Head of caudate nucleus (tissue), 42 donors: ENCODE measurements around the gene DKKL1.

ENCODE experiments used
- DNase-seq, 42 donors: peaks; one replicate each; pipeline versions ENCODE4 v3.0.0 to v3.0.0-alpha.2; 2020 to 2021; ENCODE audit warnings: mixed read lengths in 7 of 42
- intact Hi-C: fragments of 100-400 bp; cut with DNase I; formaldehyde crosslinking; loops from one replicate; pipeline ENCODE4 v1.15.0; 2022

DKKL1 gene

GRCh38 chr19:49389406-49389805, 25.7 kb downstream of the DKKL1 start:
- intact Hi-C loops, result no loop called here
- no peak for DNase-seq

DNA sequence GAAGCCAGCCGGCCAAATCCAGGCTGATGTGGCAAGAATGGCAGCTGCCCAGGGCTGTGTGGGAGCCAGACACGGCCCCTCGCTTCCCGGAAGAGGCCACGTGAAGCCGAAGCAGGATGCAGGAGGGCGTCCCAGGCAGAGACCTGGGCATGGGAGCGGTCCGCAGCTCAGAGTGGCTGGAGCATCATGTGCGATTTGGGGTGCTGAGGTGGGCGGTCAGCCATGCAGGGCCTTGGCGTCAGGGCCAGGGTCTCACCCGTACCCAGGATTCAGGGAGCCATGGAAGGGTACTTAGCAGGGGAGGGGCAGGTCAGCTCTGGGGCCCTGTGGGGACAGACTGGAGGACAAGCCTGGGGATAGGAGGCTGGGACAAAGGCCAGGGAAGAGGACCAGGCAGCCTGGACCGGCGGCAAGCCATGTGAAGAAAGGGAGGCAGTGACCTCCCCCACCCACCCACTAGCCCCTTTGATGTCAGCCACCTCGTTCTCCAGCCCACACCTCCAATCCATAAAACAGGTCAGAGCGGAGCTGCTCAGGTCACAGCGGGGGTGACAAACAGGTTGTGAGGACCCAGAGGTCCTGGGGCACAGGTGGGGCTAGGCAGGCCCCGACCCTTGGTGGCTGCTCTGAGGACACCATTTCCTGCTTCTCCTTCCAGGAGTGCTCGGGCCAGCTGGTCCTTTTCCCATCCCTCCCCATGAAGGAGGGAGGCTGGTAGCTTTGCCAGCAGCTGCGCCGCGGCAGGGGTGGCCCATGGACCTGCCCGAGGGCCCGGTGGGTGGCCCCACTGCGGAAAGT, 26.7 kb downstream of the DKKL1 start:
- no peak for DNase-seq
- intact Hi-C loops, result loop anchor here (5.0 kb wide), 1 partner anchor 52 kb away; the partner anchor contains the start of gene SLC17A7

DNA sequence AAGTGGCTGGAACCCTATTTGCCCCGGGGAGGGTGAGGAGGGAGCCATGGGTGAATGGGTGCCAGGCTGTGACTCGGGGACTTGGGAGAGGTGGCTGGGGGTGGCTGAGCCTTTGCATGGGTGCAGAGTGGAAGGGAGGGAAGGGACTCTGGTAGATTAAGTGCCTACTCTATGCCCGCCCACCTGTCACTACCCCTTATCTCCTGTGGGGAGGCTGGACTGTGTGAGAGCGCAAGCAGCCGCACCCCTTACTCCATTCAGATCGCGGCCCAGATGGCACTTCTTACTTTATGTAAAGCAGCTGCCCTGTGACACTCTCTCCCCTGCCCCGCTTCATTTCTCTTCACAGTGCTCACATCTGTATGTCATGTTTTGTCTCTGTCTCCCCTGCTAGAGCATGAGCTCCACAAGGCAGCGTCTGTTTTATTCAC, 27.3 kb downstream of the DKKL1 start:
- intact Hi-C loops, result loop anchor here (5.0 kb wide), 1 partner anchor 51 kb away; the partner anchor contains the start of gene SLC17A7
- no peak for DNase-seq

DNA sequence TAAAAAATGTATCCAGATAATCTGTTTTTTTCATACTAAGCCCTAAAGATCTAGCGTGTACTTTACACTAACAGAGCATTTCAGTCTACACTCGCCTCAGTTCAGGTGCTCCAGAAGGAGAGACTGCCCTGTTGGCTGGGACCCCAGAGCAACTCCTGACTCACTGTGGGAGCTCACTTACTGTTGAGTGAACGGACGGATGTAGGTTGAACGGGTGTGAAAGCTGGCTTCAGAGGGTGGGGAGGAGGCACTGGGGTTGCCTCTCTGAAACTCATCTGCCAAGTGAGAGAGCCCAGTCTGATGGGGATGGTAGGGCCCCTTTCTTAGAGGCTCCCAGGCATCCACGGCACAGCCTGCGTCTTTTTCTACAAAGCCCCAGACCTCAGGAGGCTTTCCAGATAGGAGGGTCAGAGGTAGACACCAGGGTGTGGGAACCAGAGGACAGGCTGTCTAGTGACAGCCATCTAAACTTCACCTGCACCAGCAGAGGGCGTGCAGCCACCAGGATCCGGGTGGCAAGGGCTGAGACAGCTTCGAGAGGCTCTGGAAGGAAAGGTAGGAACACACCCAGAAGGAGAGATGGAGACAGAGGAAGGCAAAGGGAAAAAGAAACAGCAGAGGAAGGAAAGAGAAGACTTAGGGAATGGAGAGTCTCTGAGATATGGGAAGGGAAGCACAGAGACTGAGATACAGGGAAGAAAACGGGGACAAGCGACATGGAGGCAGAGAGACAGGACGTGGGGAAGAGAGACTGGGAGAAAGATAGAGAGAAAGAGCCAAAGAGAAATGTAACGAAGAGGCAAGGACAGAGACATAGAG, 28.1 kb downstream of the DKKL1 start:
- DNase-seq, result peak; percentile 50 to 88 (median 76)
- intact Hi-C loops, result loop anchor here (5.0 kb wide), 1 partner anchor 51 kb away; the partner anchor contains the start of gene SLC17A7

DNA sequence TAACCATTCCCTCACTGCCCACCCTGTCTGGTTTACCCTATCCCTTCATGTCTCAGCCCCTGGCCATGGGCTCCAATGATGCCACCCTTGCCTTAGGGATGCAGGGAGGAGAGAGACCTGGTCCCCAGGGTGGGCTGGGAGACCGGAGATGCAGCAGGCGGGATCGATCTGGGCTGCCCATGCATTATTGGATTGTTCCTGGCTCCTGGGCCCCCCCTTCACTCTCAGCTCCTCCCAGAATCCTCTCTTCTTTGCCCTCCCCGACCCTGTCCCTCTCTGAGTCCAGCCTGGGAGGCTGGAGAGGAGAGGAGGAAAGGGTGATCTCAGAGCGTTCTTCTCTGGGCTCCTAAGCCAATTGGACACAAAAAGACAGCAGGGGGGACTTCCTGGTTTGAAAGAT, 30.2 kb downstream of the DKKL1 start:
- intact Hi-C loops, result loop anchor here (5.0 kb wide), 1 partner anchor 48 kb away; the partner anchor contains the start of gene SLC17A7
- DNase-seq, result no peak

GRCh38 chr19:49395581-49396407, 32.1 kb downstream of the DKKL1 start:
- intact Hi-C loops, result no loop called here
- DNase-seq, result no peak

DNA sequence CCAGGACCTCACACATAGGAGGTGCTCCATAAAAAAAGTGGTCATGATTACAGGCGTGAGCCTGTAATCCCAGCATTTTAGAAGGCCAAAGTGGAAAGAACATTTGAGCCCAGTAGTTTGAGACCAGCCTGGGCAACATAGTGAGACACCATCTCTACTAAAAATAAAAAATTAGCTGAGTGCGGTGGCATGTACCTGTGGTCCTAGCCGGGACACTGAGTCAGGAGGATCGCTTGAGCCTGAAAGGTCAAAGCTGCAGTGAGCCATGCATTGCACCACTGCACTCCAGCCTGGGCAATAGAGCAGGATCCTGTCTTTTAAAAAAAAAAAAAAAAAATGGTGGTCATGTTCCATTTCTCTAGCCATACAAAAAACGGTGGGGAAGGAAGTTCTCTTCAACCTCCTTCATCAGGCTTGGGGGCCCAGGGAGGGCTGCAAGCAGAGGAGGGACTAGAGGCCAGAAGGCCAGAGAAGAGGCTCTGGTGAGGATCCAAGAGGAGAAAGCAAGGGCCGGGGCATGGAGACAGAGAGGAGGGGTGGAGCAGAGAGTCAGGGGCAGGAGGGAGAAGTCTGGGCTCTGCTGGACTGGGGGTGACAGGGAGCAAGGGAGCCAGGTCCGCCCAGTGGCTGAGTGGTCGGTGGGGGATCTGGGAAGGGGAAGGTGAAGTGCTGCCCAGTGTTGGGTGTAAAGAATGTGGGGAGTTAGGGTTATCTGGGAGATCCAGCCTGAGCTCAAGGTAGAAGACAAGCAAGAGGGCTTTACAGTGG, 33.2 kb downstream of the DKKL1 start:
- no peak for DNase-seq
- intact Hi-C loops, result no loop called here

DNA sequence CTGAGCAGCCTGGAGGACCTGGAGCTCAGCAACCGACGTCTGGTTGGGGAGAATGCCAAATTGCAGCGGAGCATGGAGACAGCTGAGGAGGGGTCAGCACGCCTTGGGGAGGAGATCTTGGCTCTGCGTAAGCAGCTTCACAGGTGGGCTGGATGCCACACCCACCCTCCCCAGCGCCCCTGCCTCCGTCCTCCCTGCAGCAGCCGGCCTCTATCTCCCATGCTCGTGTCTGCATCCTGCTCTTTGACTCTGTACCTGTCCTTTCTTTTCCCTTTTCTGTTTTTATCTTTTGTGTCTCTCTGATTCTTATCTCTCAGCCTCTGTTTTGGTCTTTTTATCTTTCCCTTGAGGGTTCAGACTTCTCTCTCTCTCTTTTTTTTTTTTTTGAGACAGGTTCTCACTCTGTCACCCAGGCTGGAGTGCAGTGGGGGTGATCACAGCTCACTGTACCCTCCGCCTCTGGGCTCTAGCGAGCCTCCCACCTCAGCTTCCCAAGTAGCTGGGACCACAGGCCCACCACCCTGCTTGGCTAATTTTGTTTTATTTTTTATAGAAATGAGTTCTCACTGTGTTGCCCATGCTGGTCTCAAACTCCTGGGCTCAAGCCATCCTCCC, 34.4 kb downstream of the DKKL1 start:
- intact Hi-C loops, result no loop called here
- DNase-seq, result no peak

DNA sequence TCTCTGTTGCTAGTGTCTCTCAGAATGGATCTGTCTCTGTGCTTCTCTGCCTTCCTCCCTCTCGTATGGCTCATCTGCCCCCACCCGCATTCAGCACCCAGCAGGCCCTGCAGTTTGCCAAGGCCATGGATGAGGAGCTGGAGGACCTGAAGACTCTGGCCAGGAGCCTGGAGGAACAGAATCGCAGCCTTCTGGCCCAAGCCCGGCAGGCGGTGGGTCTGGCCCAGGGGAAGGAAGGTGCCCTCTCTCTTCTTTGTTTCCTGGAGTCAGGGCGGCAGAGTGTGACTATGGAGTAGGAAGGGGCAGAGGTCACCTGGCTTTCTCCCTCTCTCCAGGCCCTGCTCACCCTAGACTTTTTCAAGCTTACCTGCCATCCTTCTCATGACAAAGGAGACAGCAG, 35.3 kb downstream of the DKKL1 start:
- DNase-seq, result no peak
- intact Hi-C loops, result no loop called here

DNA sequence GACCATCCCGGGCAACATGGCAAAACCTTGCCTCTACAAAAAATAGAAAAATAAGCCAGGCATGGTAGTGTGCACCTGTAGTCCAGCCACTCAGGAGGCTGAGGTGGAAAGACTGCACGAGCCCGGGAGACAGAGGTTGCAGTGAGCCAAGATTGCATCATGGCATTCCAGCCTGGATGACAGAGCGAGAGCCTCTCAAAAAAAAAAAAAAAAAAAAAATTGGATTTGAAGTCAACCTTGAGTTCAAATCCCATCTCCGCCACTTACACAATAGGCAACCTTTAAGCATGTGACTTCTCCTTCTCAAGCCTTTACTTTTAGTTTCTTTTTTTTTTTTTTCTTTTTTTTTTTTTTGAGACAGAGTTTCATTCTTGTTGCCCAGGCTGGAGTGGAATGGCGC, 36.4 kb downstream of the DKKL1 start:
- intact Hi-C loops, result no loop called here
- DNase-seq, result no peak

DNA sequence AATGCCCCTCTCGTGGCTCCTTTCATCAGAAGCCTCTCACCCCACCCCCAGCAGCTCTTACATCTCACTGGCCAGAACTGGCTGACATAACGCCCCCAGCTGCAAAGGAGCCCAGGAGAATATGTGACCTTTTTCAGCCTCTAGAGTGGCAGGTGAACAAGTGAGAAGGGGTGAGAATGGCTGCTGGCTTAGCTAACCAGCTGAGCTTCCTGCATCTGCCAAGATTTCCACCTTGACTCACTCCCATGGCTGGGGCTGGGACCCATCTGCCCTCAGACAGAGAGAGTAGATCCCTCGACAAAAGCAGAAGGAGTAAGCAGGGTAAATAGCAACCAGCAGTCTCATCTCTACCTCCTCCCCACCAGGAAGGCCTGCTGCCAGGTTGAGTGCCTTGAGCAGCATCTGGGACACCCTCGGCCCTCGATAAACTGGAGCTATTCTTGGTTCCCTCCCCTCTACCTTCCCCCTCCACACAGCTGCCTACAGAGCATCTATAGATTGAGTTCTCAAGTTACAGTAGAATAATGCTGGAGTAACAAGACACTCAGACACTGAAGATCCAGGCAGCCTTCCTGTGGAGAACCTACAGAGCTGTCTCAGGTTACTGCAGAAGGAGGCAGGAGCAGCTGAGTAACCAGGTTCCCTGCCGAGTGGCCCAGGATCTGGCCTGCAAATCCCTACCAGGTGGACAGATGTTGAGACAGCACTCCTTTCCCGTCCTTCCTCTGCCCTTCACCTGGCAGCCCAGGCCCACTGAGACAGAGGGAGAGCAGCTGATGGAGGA, 39.9 kb downstream of the DKKL1 start:
- DNase-seq, result no peak
- intact Hi-C loops, result no loop called here

DNA sequence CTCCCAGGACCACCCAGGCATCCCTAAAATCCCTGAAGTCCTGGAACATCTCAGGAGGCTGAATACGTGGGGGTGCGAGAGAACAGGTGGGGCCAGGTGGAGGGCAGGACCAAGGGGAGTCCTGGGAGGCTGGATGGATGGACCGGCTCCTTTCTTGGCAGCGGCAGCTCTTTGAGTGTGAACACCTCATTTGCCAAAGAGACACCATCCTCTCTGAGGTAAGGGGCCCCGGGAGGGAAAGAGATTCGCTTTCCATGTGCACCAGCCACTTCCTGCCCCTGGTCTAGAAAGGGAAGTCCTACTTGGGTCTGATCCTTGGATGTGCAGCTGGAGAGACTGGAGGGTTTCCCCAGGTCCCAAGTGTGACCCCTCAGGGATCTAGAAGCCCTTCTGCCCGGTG, 43.4 kb downstream of the DKKL1 start:
- intact Hi-C loops, result no loop called here
- DNase-seq, result no peak

DNA sequence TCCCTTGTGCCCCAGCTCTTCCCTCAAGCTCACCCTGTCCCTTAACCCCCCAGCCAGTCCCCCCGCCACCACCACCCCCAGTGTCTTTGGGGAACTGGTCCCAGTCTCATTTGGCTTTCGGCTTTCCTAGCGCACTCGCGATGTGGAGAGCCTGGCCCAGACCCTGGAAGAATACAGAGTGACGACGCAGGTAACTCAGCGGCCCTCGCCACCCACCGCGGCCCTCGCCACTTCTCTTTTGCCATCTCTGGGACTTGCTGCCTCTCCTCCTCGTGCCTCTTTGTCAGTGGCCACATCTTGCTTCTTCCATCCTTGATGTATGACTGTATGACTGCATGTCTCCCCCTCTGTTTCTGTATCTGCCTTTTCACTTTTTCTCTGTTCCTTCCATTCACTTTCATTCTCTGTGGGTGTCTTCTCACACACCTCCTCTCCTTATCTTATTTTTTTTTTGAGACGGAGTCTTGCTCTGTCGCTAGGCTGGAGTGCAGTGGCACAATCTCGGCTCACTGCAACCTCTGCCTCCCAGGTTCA, 43.9 kb downstream of the DKKL1 start:
- no peak for DNase-seq
- intact Hi-C loops, result no loop called here

DNA sequence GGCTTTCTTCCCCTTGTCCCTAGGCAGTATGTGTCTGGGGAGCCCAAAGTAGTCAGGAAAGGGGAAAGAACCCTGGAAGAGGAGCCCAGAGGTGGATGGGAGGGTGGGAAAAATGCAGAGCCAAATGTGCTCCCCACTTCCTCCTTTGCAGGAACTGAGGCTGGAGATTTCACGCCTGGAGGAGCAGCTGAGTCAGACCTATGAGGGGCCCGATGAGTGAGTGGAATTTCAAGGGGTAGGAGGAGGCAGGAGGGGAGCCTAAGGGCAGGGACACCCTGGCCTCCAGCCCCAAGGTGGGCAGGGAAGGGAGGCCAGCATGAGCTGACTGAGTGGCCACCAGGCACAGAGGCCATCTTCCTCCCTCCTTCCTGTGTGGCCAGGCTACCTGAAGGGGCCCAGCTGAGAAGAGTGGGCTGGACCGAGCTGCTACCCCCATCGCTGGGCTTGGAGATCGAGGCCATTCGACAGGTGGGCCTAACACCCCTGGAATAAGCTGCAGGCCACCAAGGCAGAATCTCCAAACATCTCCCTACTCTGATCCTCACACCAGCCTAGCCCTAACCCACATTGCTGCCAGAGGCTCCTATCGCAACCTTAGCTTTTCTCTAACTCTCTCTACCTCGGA, 45.3 kb downstream of the DKKL1 start:
- intact Hi-C loops, result no loop called here
- DNase-seq, result no peak

GRCh38 chr19:49409441-49410029, 45.9 kb downstream of the DKKL1 start:
- intact Hi-C loops, result no loop called here
- no peak for DNase-seq

GRCh38 chr19:49411681-49412326, 48.1 kb downstream of the DKKL1 start:
- no peak for DNase-seq
- intact Hi-C loops, result no loop called here
